Left renal cortex interstitium (tissue), 4 donors: ENCODE data around the gene ADA. TPM values are rescaled to one million over a fixed set of nuclear protein-coding genes. Genes with fewer than 3 reads are reported as not detected.
A peak's percentile ranks its signal among the peaks of the same experiment; 100 is the strongest.
"Not testable (repeated sequence)": the region's sequence is repeated elsewhere in the genome, so short reads cannot be mapped to it uniquely, and the experiment has no call there.

ENCODE experiments used
- DNase-seq, 4 donors: peaks; one replicate each; pipeline ENCODE4 v3.0.0-alpha.2; 2013; ENCODE audit warnings: low read depth in 4 of 4, low spot score in 2 of 4, missing footprints in 1 of 4
- polyA plus RNA-seq, 4 donors: library from polyadenylated mRNA; unstranded; fragments of 120-200 nt; gene quantifications; one replicate each; pipeline ENCODE4 v1.2.1, GENCODE V29; 2013; ENCODE audit not compliant: insufficient read length in 4 of 4

Gene ADA
- polyA plus RNA-seq, 4 donors, result 5.8 to 7.8 (median 7.4) TPM

- no peak for DNase-seq
Measured at GRCh38 chr20:44606725-44607441, 44.6 kb downstream of the ADA start.

GRCh38 chr20:44603327-44603726 lies 48.2 kb downstream of the ADA start:
- DNase-seq, result no peak

- DNase-seq, result peak in 3 of 4 donors; percentile 47 to 74 (median 55)
Measured at GRCh38 chr20:44601801-44602204, 49.7 kb downstream of the ADA start.

- no peak for DNase-seq
Measured at GRCh38 chr20:44601236-44601671, 50.2 kb downstream of the ADA start.

- DNase-seq, result no peak
Measured at GRCh38 chr20:44600758-44601201, 50.7 kb downstream of the ADA start.

GRCh38 chr20:44600301-44600700 lies 51.2 kb downstream of the ADA start:
- DNase-seq, result no peak

GRCh38 chr20:44599715-44600114 lies 51.8 kb downstream of the ADA start:
- no peak for DNase-seq

- no peak for DNase-seq
Measured at GRCh38 chr20:44598423-44599305, 52.8 kb downstream of the ADA start.

- no peak for DNase-seq
Measured at GRCh38 chr20:44597930-44598329, 53.6 kb downstream of the ADA start.

- DNase-seq, result no peak
Measured at GRCh38 chr20:44597516-44597915, 54.0 kb downstream of the ADA start.

- no peak for DNase-seq
Measured at GRCh38 chr20:44596876-44597275, 54.6 kb downstream of the ADA start.

GRCh38 chr20:44596010-44596409 lies 55.5 kb downstream of the ADA start:
- DNase-seq, result no peak

- no peak for DNase-seq
Measured at GRCh38 chr20:44594730-44595129, 56.8 kb downstream of the ADA start.

- no peak for DNase-seq
Measured at GRCh38 chr20:44593751-44594150, 57.7 kb downstream of the ADA start.

GRCh38 chr20:44592366-44592765 lies 59.1 kb downstream of the ADA start:
- no peak for DNase-seq

GRCh38 chr20:44590980-44591778 lies 60.3 kb downstream of the ADA start:
- DNase-seq, result no peak

- DNase-seq, result no peak
Measured at GRCh38 chr20:44589537-44589936, 62.0 kb downstream of the ADA start.

GRCh38 chr20:44588321-44588720 lies 63.2 kb downstream of the ADA start:
- DNase-seq, result not testable (repeated sequence)

GRCh38 chr20:44587035-44587980 lies 64.2 kb downstream of the ADA start:
- no peak for DNase-seq
